HG03432 (cell line): ENCODE measurements around the gene XPNPEP1.

Experiments
- ATAC-seq: cut with Tn5 transposase; IDR thresholded peaks from one replicate; pipeline ENCODE4 v1.9.1; 2021; ENCODE audit warnings: mild to moderate bottlenecking, moderate library complexity; ENCODE audit not compliant: unreplicated experiment

The XPNPEP1 gene

GRCh38 chr10:109952526-109952925, 29.2 kb upstream of the XPNPEP1 start:
- ATAC-seq = no peak

GRCh38 chr10:109947111-109947920, 24.0 kb upstream of the XPNPEP1 start:
- ATAC-seq = no peak

- ATAC-seq = no peak
These were observed 23.4 kb upstream of the XPNPEP1 start for GRCh38 chr10:109946680-109947079.

GRCh38 chr10:109945473-109946177, 22.3 kb upstream of the XPNPEP1 start:
- no peak for ATAC-seq

GRCh38 chr10:109944613-109945012, 21.3 kb upstream of the XPNPEP1 start:
- no peak for ATAC-seq

- no peak for ATAC-seq
These were observed 18.0 kb upstream of the XPNPEP1 start for GRCh38 chr10:109941236-109941862.

GRCh38 chr10:109940553-109940952, 17.2 kb upstream of the XPNPEP1 start:
- ATAC-seq = no peak

- ATAC-seq = no peak
These were observed 16.8 kb upstream of the XPNPEP1 start for GRCh38 chr10:109940117-109940516.

GRCh38 chr10:109939315-109939961, 16.1 kb upstream of the XPNPEP1 start:
- ATAC-seq = no peak

- no peak for ATAC-seq
These were observed 14.3 kb upstream of the XPNPEP1 start for GRCh38 chr10:109937460-109938065.

- ATAC-seq = no peak
These were observed 11.9 kb upstream of the XPNPEP1 start for GRCh38 chr10:109934958-109935793.

- no peak for ATAC-seq
These were observed 10.8 kb upstream of the XPNPEP1 start for GRCh38 chr10:109933984-109934565.

- ATAC-seq = no peak
These were observed 9.7 kb upstream of the XPNPEP1 start for GRCh38 chr10:109932968-109933367.

- no peak for ATAC-seq
These were observed 9.1 kb upstream of the XPNPEP1 start for GRCh38 chr10:109932391-109932790.

GRCh38 chr10:109931163-109931562, 7.9 kb upstream of the XPNPEP1 start:
- no peak for ATAC-seq

GRCh38 chr10:109929501-109930219, 6.3 kb upstream of the XPNPEP1 start:
- no peak for ATAC-seq

GRCh38 chr10:109928475-109928891, 5.2 kb upstream of the XPNPEP1 start:
- no peak for ATAC-seq

- no peak for ATAC-seq
These were observed 3.5 kb upstream of the XPNPEP1 start for GRCh38 chr10:109926825-109927224.
